Stimulated activated CD4-positive, alpha-beta T cell treated with anti-CD3 and anti-CD28 coated beads, Interleukin-15, amount 100 ng/mL, for 24 hours (primary cell): ENCODE measurements around the gene MIOX.

Experiments used
- DNase-seq: peaks from one replicate; pipeline ENCODE4 v3.0.0-alpha.2; 2020

Gene MIOX

GRCh38 chr22:50520826-50521453, 34.3 kb downstream of the MIOX start:
- no peak for DNase-seq

GRCh38 chr22:50521710-50522109, 35.1 kb downstream of the MIOX start:
- DNase-seq: no peak

- no peak for DNase-seq
These were observed 35.6 kb downstream of the MIOX start for GRCh38 chr22:50522208-50522805.

GRCh38 chr22:50522806-50523438, 36.3 kb downstream of the MIOX start:
- DNase-seq: no peak

GRCh38 chr22:50523458-50523805, 36.8 kb downstream of the MIOX start:
- no peak for DNase-seq

GRCh38 chr22:50523806-50524675, 37.4 kb downstream of the MIOX start:
- DNase-seq: no peak

GRCh38 chr22:50524676-50525103, 38.0 kb downstream of the MIOX start:
- DNase-seq: no peak

GRCh38 chr22:50525104-50525857, 38.6 kb downstream of the MIOX start, which contains the start of gene SCO2:
TSS of gene SCO2 (minus strand) at chr22:50525598. CDS start at chr22:50524411, 1,187 bp downstream.
- peak; percentile 99 for DNase-seq

- no peak for DNase-seq
These were observed 39.1 kb downstream of the MIOX start for GRCh38 chr22:50525858-50526107.

GRCh38 chr22:50526108-50526833, 39.6 kb downstream of the MIOX start:
- peak; percentile 94 for DNase-seq

- DNase-seq: peak; percentile 74
These were observed 40.5 kb downstream of the MIOX start for GRCh38 chr22:50526834-50527801.

- no peak for DNase-seq
These were observed 41.4 kb downstream of the MIOX start for GRCh38 chr22:50527921-50528681.

- DNase-seq: peak; percentile 28
These were observed 42.2 kb downstream of the MIOX start for GRCh38 chr22:50528682-50529415.

- no peak for DNase-seq
These were observed 42.8 kb downstream of the MIOX start for GRCh38 chr22:50529416-50529896.

GRCh38 chr22:50529897-50530579, 43.4 kb downstream of the MIOX start, which contains the start of gene TYMP:
TSS of gene TYMP (minus strand) at chr22:50530012. CDS start at chr22:50529709, 303 bp downstream.
- peak; percentile 84 for DNase-seq

GRCh38 chr22:50530580-50530876, 43.9 kb downstream of the MIOX start:
- no peak for DNase-seq

- DNase-seq: peak; percentile 90
These were observed 44.4 kb downstream of the MIOX start for GRCh38 chr22:50530877-50531545.

- peak; percentile 82 for DNase-seq
These were observed 44.9 kb downstream of the MIOX start for GRCh38 chr22:50531546-50531961.
